Smooth muscle cell (in vitro differentiated cells): ENCODE data around the gene POU2AF1. TPM values are rescaled to one million over a fixed set of nuclear protein-coding genes. Genes with fewer than 3 reads are reported as not detected.

Experiments used
- DNase-seq: peaks from one replicate; lab custom pipeline; 2025; ENCODE audit not compliant: unreplicated experiment; lab: John Stamatoyannopoulos, UW
- H2AFZ ChIP-seq: fragments of 200-600 bp; sonication (generic); 2 replicates; pipeline ENCODE4 v1.6.0; 2016; ENCODE audit warnings: antibody characterized with exemption, low read depth, mild to moderate bottlenecking
- H3F3A ChIP-seq: fragments of 200-600 bp; sonication (generic); 2 replicates; pipeline ENCODE4 v1.6.0; 2017; ENCODE audit warnings: antibody characterized with exemption, low read depth
- H3K27ac ChIP-seq: fragments of 200-600 bp; sonication (generic); 2 replicates; pipeline ENCODE4 v1.5.1; 2016; ENCODE audit warnings: low read depth, mild to moderate bottlenecking
- H3K27me3 ChIP-seq: fragments of 200-600 bp; sonication (generic); 2 replicates; pipeline ENCODE4 v1.6.1; 2016; ENCODE audit warnings: low read depth, mild to moderate bottlenecking
- H3K36me3 ChIP-seq: fragments of 200-600 bp; sonication (generic); 2 replicates; pipeline ENCODE4 v1.5.1; 2016; ENCODE audit warnings: low read depth
- H3K4me1 ChIP-seq: fragments of 200-600 bp; sonication (generic); 2 replicates; pipeline ENCODE4 v1.5.1; 2016; ENCODE audit warnings: low read depth
- H3K4me2 ChIP-seq: fragments of 200-600 bp; sonication (generic); 2 replicates; pipeline ENCODE4 v1.6.0; 2016; ENCODE audit warnings: mild to moderate bottlenecking
- H3K4me3 ChIP-seq: fragments of 200-600 bp; sonication (generic); 2 replicates; pipeline ENCODE4 v1.5.1; 2016; ENCODE audit warnings: mild to moderate bottlenecking
- H3K79me2 ChIP-seq: fragments of 200-600 bp; sonication (generic); 2 replicates; pipeline ENCODE4 v1.6.0; 2016; ENCODE audit warnings: low read depth, mild to moderate bottlenecking
- H3K9ac ChIP-seq: fragments of 200-600 bp; sonication (generic); 2 replicates; pipeline ENCODE4 v1.6.0; 2016; ENCODE audit warnings: low read depth
- H3K9me3 ChIP-seq: fragments of 200-600 bp; sonication (generic); replicated peaks from 2 replicates; pipeline ENCODE4 v1.5.1; 2016; ENCODE audit warnings: low read depth
- H4K20me1 ChIP-seq: fragments of 200-600 bp; sonication (generic); 2 replicates; pipeline ENCODE4 v1.6.0; 2016; ENCODE audit warnings: low read depth
- CTCF ChIP-seq: fragments of 200-600 bp; sonication (generic); IDR thresholded peaks from 2 replicates; pipeline ENCODE4 v1.5.1; 2017; ENCODE audit warnings: borderline replicate concordance, mild to moderate bottlenecking, antibody characterized with exemption; ENCODE audit not compliant: insufficient read depth, poor library complexity, severe bottlenecking
- WGBS: methylation state at CpG from one replicate; pipeline ENCODE4 v1.1.7; 2016; ENCODE audit warnings: low lambda C conversion rate; 5-methylcytosine and 5-hydroxymethylcytosine counted together
- polyA plus RNA-seq: library from polyadenylated mRNA; unstranded; fragments of >200 nt; fragmentation: Nextera tagmentation; extraction: Ambion mirVana; gene quantifications from 2 replicates; pipeline ENCODE4 v1.2.1, GENCODE V29; 2016
- total RNA-seq: library from RNA; depleted of rRNA; stranded (reverse); fragments of >200 nt; gene quantifications from 2 replicates; pipeline ENCODE4 v1.2.3, GENCODE V29; 2014

POU2AF1 gene
- total and polyA plus RNA-seq, 2 experiments from 2014 or later = not detected

GRCh38 chr11:111426617-111427016 is 47.5 kb upstream of the POU2AF1 start:
- no peak overlapping the region for H2AFZ ChIP-seq
- no peaks in the 10 kb centered on the region for H3K4me1 ChIP-seq
- H3K9me3 ChIP-seq = no peaks in the 10 kb centered on the region
- H3K79me2 ChIP-seq = no peaks in the 10 kb centered on the region
- no peak overlapping the region for H3K9ac ChIP-seq
- no peak overlapping the region for H3K4me2 ChIP-seq
- H3F3A ChIP-seq = no peaks in the 10 kb centered on the region
- WGBS = 85% methylated on average over 6 of the region's 6 CpGs
- no peaks in the 10 kb centered on the region for H3K36me3 ChIP-seq
- no peak for TF ChIP-seq CTCF
- no peaks in the 10 kb centered on the region for H3K27me3 ChIP-seq
- DNase-seq = no peak
- no peak overlapping the region for H3K27ac ChIP-seq
- no peaks in the 10 kb centered on the region for H4K20me1 ChIP-seq
- no peak overlapping the region for H3K4me3 ChIP-seq

- no peaks in the 10 kb centered on the region for H3K36me3 ChIP-seq
- no peak overlapping the region for H3K9ac ChIP-seq
- H3K4me1 ChIP-seq = no peaks in the 10 kb centered on the region
- 95% methylated on average over 1 of the region's 1 CpG for WGBS
- H3K27me3 ChIP-seq = no peaks in the 10 kb centered on the region
- H3K4me3 ChIP-seq = no peak overlapping the region
- no peaks in the 10 kb centered on the region for H3K9me3 ChIP-seq
- DNase-seq = no peak
- H4K20me1 ChIP-seq = no peaks in the 10 kb centered on the region
- H3F3A ChIP-seq = no peaks in the 10 kb centered on the region
- no peak overlapping the region for H3K27ac ChIP-seq
- no peak for TF ChIP-seq CTCF
- no peak overlapping the region for H3K4me2 ChIP-seq
- H3K79me2 ChIP-seq = no peaks in the 10 kb centered on the region
- H2AFZ ChIP-seq = no peak overlapping the region
Observed at GRCh38 chr11:111423250-111423615, 44.2 kb upstream of the POU2AF1 start.

GRCh38 chr11:111422494-111423249 is 43.6 kb upstream of the POU2AF1 start:
- no peaks in the 10 kb centered on the region for H3K4me1 ChIP-seq
- H3K9me3 ChIP-seq = no peaks in the 10 kb centered on the region
- no peaks in the 10 kb centered on the region for H3K79me2 ChIP-seq
- no peak overlapping the region for H2AFZ ChIP-seq
- H3K27me3 ChIP-seq = no peaks in the 10 kb centered on the region
- no peak overlapping the region for H3K9ac ChIP-seq
- 45% methylated on average over 12 of the region's 12 CpGs for WGBS
- no peak overlapping the region for H3K4me3 ChIP-seq
- TF ChIP-seq CTCF = peak; percentile 51
- no peak for DNase-seq
- H3K4me2 ChIP-seq = no peak overlapping the region
- H4K20me1 ChIP-seq = no peaks in the 10 kb centered on the region
- H3K27ac ChIP-seq = no peak overlapping the region
- no peaks in the 10 kb centered on the region for H3K36me3 ChIP-seq
- H3F3A ChIP-seq = no peaks in the 10 kb centered on the region

GRCh38 chr11:111421251-111421650 is 42.2 kb upstream of the POU2AF1 start:
- TF ChIP-seq CTCF = no peak
- Histone ChIP-seq H3K79me2 (no peaks in the 10 kb centered on the region), H3K4me2 (no peak overlapping the region), H2AFZ (no peak overlapping the region), H3K4me1 (no peaks in the 10 kb centered on the region), H3K9ac (no peak overlapping the region), H3F3A (no peaks in the 10 kb centered on the region), H3K27me3 (no peaks in the 10 kb centered on the region), H3K27ac (no peak overlapping the region), H3K9me3 (no peaks in the 10 kb centered on the region), H3K36me3 (no peaks in the 10 kb centered on the region), H3K4me3 (no peak overlapping the region), H4K20me1 (no peaks in the 10 kb centered on the region)
- 92% methylated on average over 5 of the region's 5 CpGs for WGBS
- no peak for DNase-seq
